ENCODE measurements around the gene MPST. TPM values are rescaled to one million over a fixed set of nuclear protein-coding genes. Genes with fewer than 3 reads are reported as not detected.

The MPST gene
- total RNA-seq, 1 donor from 2014 or later = 36.9 TPM

GRCh38 chr22:37017356-37017755 lies 2.2 kb upstream of the MPST start:
- peaks cover 7% of the 10 kb centered on the region for H3K36me3 Mint-ChIP-seq

GRCh38 chr22:37018086-37018814 lies 1.3 kb upstream of the MPST start:
- no peaks in the 10 kb centered on the region for H3K27me3 ChIP-seq
- Mint-ChIP-seq H3K36me3 (peaks cover 7% of the 10 kb centered on the region), H3K27ac (peak overlapping the region; percentile 80), H3K4me3 (peak overlapping the region; percentile 90), H3K4me1 (peaks cover 33% of the 10 kb centered on the region), H3K9me3 (no peaks in the 10 kb centered on the region), H3K27me3 (ENCODE audit: insufficient read depth, low read depth) (peaks cover 5% of the 10 kb centered on the region)
- no peaks in the 10 kb centered on the region for H3K36me3 ChIP-seq
- H2AFZ ChIP-seq (replicated peaks) = no peak overlapping the region
- H3K4me1 ChIP-seq = peaks cover 21% of the 10 kb centered on the region
- H3K4me3 ChIP-seq = peak overlapping the region; percentile 98
- H3K9me3 ChIP-seq (ENCODE audit: low read depth) = no peaks in the 10 kb centered on the region
- H3K9ac ChIP-seq = peak overlapping the region; percentile 72
- TF ChIP-seq CTCF (IDR thresholded peaks at IDR 0.05) (no peak), EZH2phosphoT487 (IDR thresholded peaks at IDR 0.05) (no peak), EZH2 (IDR thresholded peaks at IDR 0.05) (no peak)
- H3K27ac ChIP-seq = no peak overlapping the region
- H3K4me2 ChIP-seq = peak overlapping the region; percentile 98
- peaks cover 6% of the 10 kb centered on the region for H3F3A ChIP-seq (ENCODE audit: low read depth)
- H3K79me2 ChIP-seq (ENCODE audit: low read depth) = peaks cover 66% of the 10 kb centered on the region
- H4K20me1 ChIP-seq (ENCODE audit: low read depth) = peaks cover 69% of the 10 kb centered on the region
- no peak for DNase-seq (ENCODE audit: low spot score)

More at GRCh38 chr22:37017356-37017755, 2.2 kb upstream of the MPST start:
- H2AFZ ChIP-seq (replicated peaks) = no peak overlapping the region
- H3K79me2 ChIP-seq (ENCODE audit: low read depth) = peaks cover 58% of the 10 kb centered on the region
- no peaks in the 10 kb centered on the region for H3K9me3 Mint-ChIP-seq
- peaks cover 11% of the 10 kb centered on the region for H3F3A ChIP-seq (ENCODE audit: low read depth)
- no peak for DNase-seq (ENCODE audit: low spot score)
- no peaks in the 10 kb centered on the region for H3K36me3 ChIP-seq
- peaks cover 36% of the 10 kb centered on the region for H3K4me1 Mint-ChIP-seq
- no peak for TF ChIP-seq EZH2phosphoT487 (IDR thresholded peaks at IDR 0.05)
- no peak for TF ChIP-seq CTCF (IDR thresholded peaks at IDR 0.05)
- no peak for TF ChIP-seq EZH2 (IDR thresholded peaks at IDR 0.05)
- no peak overlapping the region for H3K9ac ChIP-seq
- peaks cover 5% of the 10 kb centered on the region for H3K27me3 Mint-ChIP-seq (ENCODE audit: insufficient read depth, low read depth)
- H3K27ac ChIP-seq = no peak overlapping the region
- no peaks in the 10 kb centered on the region for H3K9me3 ChIP-seq (ENCODE audit: low read depth)
- no peak overlapping the region for H3K4me3 ChIP-seq
- H3K4me3 Mint-ChIP-seq = peak overlapping the region; percentile 90
- H4K20me1 ChIP-seq (ENCODE audit: low read depth) = peaks cover 69% of the 10 kb centered on the region
- peaks cover 26% of the 10 kb centered on the region for H3K4me1 ChIP-seq
- H3K27ac Mint-ChIP-seq = no peak overlapping the region
- H3K4me2 ChIP-seq = peak overlapping the region; percentile 98
- no peaks in the 10 kb centered on the region for H3K27me3 ChIP-seq

- Mint-ChIP-seq H3K27me3 (ENCODE audit: insufficient read depth, low read depth) (peaks cover 5% of the 10 kb centered on the region), H3K9me3 (no peaks in the 10 kb centered on the region), H3K4me3 (peak overlapping the region; percentile 90), H3K4me1 (peaks cover 29% of the 10 kb centered on the region), H3K27ac (peak overlapping the region; percentile 80), H3K36me3 (peaks cover 7% of the 10 kb centered on the region)
- Histone ChIP-seq H3F3A (ENCODE audit: low read depth) (peaks cover under 1% of the 10 kb centered on the region), H4K20me1 (ENCODE audit: low read depth) (peaks cover 68% of the 10 kb centered on the region), H3K9me3 (ENCODE audit: low read depth) (no peaks in the 10 kb centered on the region), H3K79me2 (ENCODE audit: low read depth) (peaks cover 68% of the 10 kb centered on the region), H3K4me2 (peak overlapping the region; percentile 98), H3K36me3 (no peaks in the 10 kb centered on the region), H3K27ac (peak overlapping the region; percentile 93), H3K4me3 (peak overlapping the region; percentile 98), H3K9ac (peak overlapping the region; percentile 72), H2AFZ (replicated peaks) (peak overlapping the region; percentile 44), H3K4me1 (peaks cover 16% of the 10 kb centered on the region), H3K27me3 (no peaks in the 10 kb centered on the region)
- TF ChIP-seq EZH2 (IDR thresholded peaks at IDR 0.05) (no peak), CTCF (IDR thresholded peaks at IDR 0.05) (no peak), EZH2phosphoT487 (IDR thresholded peaks at IDR 0.05) (no peak)
- peak; percentile 72 for DNase-seq (ENCODE audit: low spot score)
Measured at GRCh38 chr22:37018815-37019308, 680 bp upstream of the MPST start.
